Heart left ventricle (tissue), 16 donors: ENCODE results near the gene NPR3. TPM values are rescaled to one million over a fixed set of nuclear protein-coding genes. Genes with fewer than 3 reads are reported as not detected.

ENCODE experiments used
- ATAC-seq, 4 donors: fragments of 200-7000 bp; cut with Tn5 transposase; one replicate each; pipeline ENCODE4 v1.9.1; 2020 to 2022; ENCODE audit warnings: moderate library complexity in 4 of 4, mild to moderate bottlenecking in 3 of 4, moderate number of reproducible peaks in 1 of 4
- DNase-seq, 5 donors: peaks; one replicate each; pipeline ENCODE4 v3.0.0-alpha.2; 2020
- H3K27ac ChIP-seq, 12 donors: fragments of 200-600 bp; sonication (generic) in 4 of 12; one replicate each; pipeline versions ENCODE4 v1.5.0 to v1.8.0; 2016 to 2022; ENCODE audit warnings: mild to moderate bottlenecking in 2 of 12
- H3K27me3 ChIP-seq, 9 donors: fragments of 200-600 bp; sonication (generic) in 2 of 9; one replicate each; pipeline versions ENCODE4 v1.5.1 to v1.8.0; 2016 to 2022; ENCODE audit warnings: mild to moderate bottlenecking in 3 of 9
- H3K36me3 ChIP-seq, 9 donors: fragments of 200-600 bp; sonication (generic) in 2 of 9; one replicate each; pipeline versions ENCODE4 v1.5.0 to v1.8.0; 2018 to 2022; ENCODE audit warnings: mild to moderate bottlenecking in 2 of 9
- H3K4me1 ChIP-seq, 12 donors: fragments of 200-600 bp; sonication (generic) in 4 of 12; one replicate each; pipeline versions ENCODE4 v1.5.0 to v1.8.0; 2016 to 2022; ENCODE audit warnings: mild to moderate bottlenecking in 3 of 12
- H3K4me3 ChIP-seq, 12 donors: fragments of 200-600 bp; sonication (generic) in 4 of 12; one replicate each; pipeline versions ENCODE4 v1.5.0 to v1.8.0; 2017 to 2022; ENCODE audit warnings: mild to moderate bottlenecking in 9 of 12, moderate library complexity in 4 of 12
- H3K9me3 ChIP-seq, 12 donors: fragments of 200-600 bp; sonication (generic) in 4 of 12; one replicate each; pipeline versions ENCODE4 v1.5.0 to v1.8.0; 2016 to 2022; ENCODE audit warnings: mild to moderate bottlenecking in 1 of 12
- POLR2A ChIP-seq, 2 donors: fragments of 450-650 bp; IDR thresholded peaks; one replicate each; pipeline ENCODE4 v1.6.1; 2017; ENCODE audit warnings: antibody characterized with exemption in 2 of 2, mild to moderate bottlenecking in 2 of 2, moderate library complexity in 2 of 2
- WGBS, 4 donors: extraction: QIAGEN DNeasy Blood & Tissue Kit in 2 of 4; methylation state at CpG; one replicate each; pipeline versions ENCODE4 v1.1.5 to v1.1.7; 2013 to 2018; 5-methylcytosine and 5-hydroxymethylcytosine counted together
- intact Hi-C, 10 donors: fragments of 100-400 bp; cut with DNase I; formaldehyde crosslinking; loops; one replicate each; pipeline versions ENCODE4 v1.11.1 to v1.14.2; 2022
- polyA plus RNA-seq, 2 donors: library from polyadenylated mRNA; stranded (reverse); fragments of 200-250 nt; gene quantifications; one replicate each; pipeline ENCODE4 v1.2.3, GENCODE V29; 2013
- total RNA-seq, 9 donors: library from RNA; depleted of rRNA in 2 of 9; stranded (reverse); fragments of >200 nt in 2 of 9; fragmentation: NEBNext Ultra II Directional in 3 of 9; extraction: Animal tissue kit (Norgen Biotek cat#: 25700) in 3 of 9; gene quantifications; one replicate each; pipeline versions ENCODE4 v1.1.0 to v1.2.4, GENCODE V29; 2016 to 2023
- TF ChIP-seq, protein P1 (sequence below), 12 donors: fragments of 200-600 bp; sonication (generic) in 4 of 12; IDR thresholded peaks; one replicate each; pipeline versions ENCODE4 v1.5.0 to v1.8.0; 2018 to 2022; ENCODE audit warnings: antibody characterized with exemption in 12 of 12, mild to moderate bottlenecking in 5 of 12
- donor health status: ischemic (EF 13 %, LVEDD 7.1; RV severe dilation, severe dysfunction).
- donor health status: healthy with polysubstance abuse.
- donor health status: DM: no; HTN: yes; CAD: no.
- donor health status: DM: no; HTN: no; CAD: no.
- donor health status: ischemic (EF 25% LVEDD 6.9; RV normal size, moderate dysfunction).
- donor health status: ischemic (EF 25% LVEDD 5.7; RV mildly dilated, moderate dysfunction).
- donor health status: healthy.
- donor health status: DM: yes; HTN: yes; CAD: no.
- donor health status: ischemic (EF 35%, LVEDD 5.7; RV mildly dilated, moderate dysfunction).
- donor health status: nonischemic (EF 11% LVEDD 7.7; RV severe dilation, severe dysfunction).
- donor health status: DM: yes; HTN: yes; CAD: no.
- donor health status: PGD.
- donor health status: ischemic (EF 29% LVEDD 5.4; RV normal size, mild dysfunction).
- donor health status: nonischemic (EF 23%, LVEDD 6.1; RV moderate dilation, normal function).

NPR3 gene
- total and polyA plus RNA-seq, 11 donors: 8.8 to 127 (median 32.7) TPM

DNA sequence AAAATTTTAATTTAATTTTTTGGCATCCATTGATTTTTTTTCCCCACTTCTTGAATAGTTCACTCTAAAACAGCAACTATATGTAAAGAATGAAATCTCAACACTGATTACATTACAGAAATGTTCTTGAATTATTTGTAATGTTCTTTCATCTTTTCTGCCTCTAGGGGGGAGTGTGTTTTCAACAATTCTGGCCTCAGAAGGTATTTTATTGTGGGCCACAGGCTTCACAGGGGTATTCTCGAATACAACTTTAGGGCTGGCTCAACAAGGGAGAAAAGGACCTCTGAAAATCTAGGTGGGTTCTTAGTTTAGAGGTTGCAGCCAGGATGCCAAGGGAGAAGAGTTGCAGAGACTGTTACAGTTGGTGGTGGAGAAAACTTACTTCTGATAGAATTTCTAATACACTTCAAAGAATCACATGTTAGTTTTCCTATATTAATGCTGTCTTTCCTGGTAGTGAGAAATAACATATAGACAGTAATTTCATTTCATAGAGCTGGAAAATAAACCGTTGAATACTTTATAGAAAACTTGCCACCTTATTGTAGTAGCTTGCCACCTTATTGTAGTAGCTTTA lies 3.6 kb upstream of the NPR3 start:
- WGBS, 4 donors: 31 to 41% (median 36%) methylated on average over 2 of the region's 2 CpGs
- H3K27me3 ChIP-seq: peaks cover 0 to 38% (median 0%) of the 10 kb centered on the region in 9 donors
- no peak overlapping the region for H3K4me3 ChIP-seq
- ATAC-seq: no peak
- no peak for DNase-seq
- intact Hi-C loops: loop anchor here in 9 of 10 donors (5.0 to 10.0 kb wide), 13 partner anchors 137 to 720 kb away; no protein-coding TSS in a partner anchor
- H3K4me1 ChIP-seq: peaks cover 0 to 31% (median 6%) of the 10 kb centered on the region in 12 donors
- no peak for TF ChIP-seq POLR2A (IDR thresholded peaks at IDR 0.05)
- TF ChIP-seq, protein P1, sequence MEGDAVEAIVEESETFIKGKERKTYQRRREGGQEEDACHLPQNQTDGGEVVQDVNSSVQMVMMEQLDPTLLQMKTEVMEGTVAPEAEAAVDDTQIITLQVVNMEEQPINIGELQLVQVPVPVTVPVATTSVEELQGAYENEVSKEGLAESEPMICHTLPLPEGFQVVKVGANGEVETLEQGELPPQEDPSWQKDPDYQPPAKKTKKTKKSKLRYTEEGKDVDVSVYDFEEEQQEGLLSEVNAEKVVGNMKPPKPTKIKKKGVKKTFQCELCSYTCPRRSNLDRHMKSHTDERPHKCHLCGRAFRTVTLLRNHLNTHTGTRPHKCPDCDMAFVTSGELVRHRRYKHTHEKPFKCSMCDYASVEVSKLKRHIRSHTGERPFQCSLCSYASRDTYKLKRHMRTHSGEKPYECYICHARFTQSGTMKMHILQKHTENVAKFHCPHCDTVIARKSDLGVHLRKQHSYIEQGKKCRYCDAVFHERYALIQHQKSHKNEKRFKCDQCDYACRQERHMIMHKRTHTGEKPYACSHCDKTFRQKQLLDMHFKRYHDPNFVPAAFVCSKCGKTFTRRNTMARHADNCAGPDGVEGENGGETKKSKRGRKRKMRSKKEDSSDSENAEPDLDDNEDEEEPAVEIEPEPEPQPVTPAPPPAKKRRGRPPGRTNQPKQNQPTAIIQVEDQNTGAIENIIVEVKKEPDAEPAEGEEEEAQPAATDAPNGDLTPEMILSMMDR (IDR thresholded peaks at IDR 0.05): peak; percentile 2 to 56 (median 46)
- H3K36me3 ChIP-seq: no peaks in the 10 kb centered on the region
- H3K9me3 ChIP-seq: no peaks in the 10 kb centered on the region
- no peak overlapping the region for H3K27ac ChIP-seq

DNA sequence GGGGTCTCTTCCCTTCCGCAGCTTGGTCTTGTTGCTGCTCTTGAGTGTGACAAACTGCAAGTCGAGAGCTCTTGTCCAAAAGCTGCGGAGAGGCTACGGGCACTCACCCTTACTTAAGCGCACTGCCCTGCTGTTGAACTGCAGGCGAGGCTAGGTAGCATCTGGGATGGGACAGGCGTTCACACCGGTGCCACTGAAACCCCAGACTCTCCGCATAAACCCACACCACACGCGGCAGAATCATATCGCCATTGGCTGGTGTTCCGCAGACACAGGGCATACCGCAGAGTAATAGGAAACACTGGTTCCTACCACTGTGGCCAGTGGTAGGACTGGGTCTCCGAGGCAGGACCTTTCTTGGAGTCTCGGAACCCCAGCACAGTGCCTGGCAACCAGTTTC lies 2.2 kb upstream of the NPR3 start:
- no peak for TF ChIP-seq POLR2A (IDR thresholded peaks at IDR 0.05)
- TF ChIP-seq, protein P1 (IDR thresholded peaks at IDR 0.05): no peak
- no peaks in the 10 kb centered on the region for H3K36me3 ChIP-seq
- WGBS, 4 donors: 73 to 84% (median 78%) methylated on average over 10 to 16 of the region's 16 CpGs
- H3K4me1 ChIP-seq: peaks cover 0 to 44% (median 14%) of the 10 kb centered on the region in 12 donors
- DNase-seq: no peak
- no peak for ATAC-seq
- intact Hi-C loops: loop anchor here in 9 of 10 donors (5.0 to 10.0 kb wide), 13 partner anchors 136 to 718 kb away; no protein-coding TSS in a partner anchor
- no peaks in the 10 kb centered on the region for H3K9me3 ChIP-seq
- peak overlapping the region in 2 of 12 donors; percentile 88 to 97 for H3K27ac ChIP-seq
- H3K27me3 ChIP-seq: peaks cover 0 to 52% (median 0%) of the 10 kb centered on the region in 9 donors
- H3K4me3 ChIP-seq: peak overlapping the region in 1 of 12 donors; percentile 66

DNA sequence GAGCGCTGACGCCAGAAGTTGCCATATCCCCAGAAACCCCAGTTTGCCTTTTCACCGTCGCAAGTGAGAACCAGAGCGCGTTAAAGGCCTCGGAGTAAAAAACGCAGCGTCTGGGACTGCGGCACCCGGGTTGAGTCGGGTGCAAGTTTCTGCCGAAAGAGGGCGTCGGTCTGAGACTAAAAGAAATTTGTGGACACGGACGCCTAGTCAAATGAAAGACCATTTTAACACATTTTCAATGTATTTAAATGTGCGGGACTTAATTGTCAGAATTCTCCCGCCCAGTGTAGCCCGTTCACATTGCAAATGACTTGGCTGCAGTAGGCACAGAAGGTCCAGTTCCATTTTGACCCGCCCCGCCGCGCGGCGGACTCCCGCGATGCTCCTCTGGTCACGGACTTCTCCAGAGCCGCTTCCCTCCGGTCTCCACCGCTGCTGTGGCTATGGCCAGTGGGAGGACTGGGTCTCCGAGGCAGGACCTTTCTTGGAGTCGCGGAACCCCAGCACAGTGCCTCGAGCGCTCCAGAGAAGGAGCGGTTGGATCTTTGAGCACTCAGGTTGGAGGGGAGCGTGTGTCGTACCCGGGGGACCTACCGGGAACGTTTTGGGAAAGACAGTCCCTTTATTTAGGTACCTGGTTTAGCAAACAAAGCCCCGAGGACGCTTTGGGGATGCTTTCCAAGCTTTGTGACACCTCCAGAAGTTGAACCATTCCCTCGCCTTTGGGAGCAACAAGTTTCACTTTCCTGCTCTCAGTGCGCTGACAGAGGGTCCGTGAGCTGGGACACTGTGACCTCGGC lies 1.2 kb upstream of the NPR3 start:
- TF ChIP-seq, protein P1 (IDR thresholded peaks at IDR 0.05): peak; percentile 40 to 84 (median 64)
- peak in 1 of 2 donors; percentile 14 for TF ChIP-seq POLR2A (IDR thresholded peaks at IDR 0.05)
- peak overlapping the region; percentile 52 to 80 (median 62) for H3K4me3 ChIP-seq
- H3K4me1 ChIP-seq: peaks cover 0 to 48% (median 18%) of the 10 kb centered on the region in 12 donors
- peaks cover 0 to 62% (median 0%) of the 10 kb centered on the region in 9 donors for H3K27me3 ChIP-seq
- DNase-seq (peak; percentile 58 to 78 (median 71)), ATAC-seq (peak; percentile 51 to 58 (median 56))
- no peaks in the 10 kb centered on the region for H3K9me3 ChIP-seq
- 0 to 1% (median 1%) methylated on average over 39 to 49 of the region's 49 CpGs for WGBS, 4 donors
- intact Hi-C loops: loop anchor here (2.0 to 10.0 kb wide), 18 partner anchors 135 to 717 kb away; no protein-coding TSS in a partner anchor
- H3K36me3 ChIP-seq: no peaks in the 10 kb centered on the region
- H3K27ac ChIP-seq: peak overlapping the region; percentile 58 to 97 (median 85)

DNA sequence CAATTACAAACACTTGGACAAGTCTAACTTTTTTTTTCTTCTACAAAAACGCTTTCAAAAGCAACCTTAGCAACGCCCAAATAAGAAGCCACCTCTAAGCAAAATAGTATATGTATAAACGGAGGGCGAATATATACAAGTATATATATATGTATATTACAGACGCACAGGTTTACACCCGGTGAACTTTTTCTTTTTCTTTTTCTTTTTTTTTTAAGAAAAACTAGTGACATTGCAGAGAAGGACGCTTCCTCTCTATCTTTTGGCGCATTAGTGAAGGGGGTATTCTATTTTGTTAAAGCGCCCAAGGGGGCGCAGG lies 200 bp downstream of the NPR3 start:
- intact Hi-C loops: loop anchor here in 7 of 10 donors (2.0 to 10.0 kb wide), 10 partner anchors 133 to 711 kb away; no protein-coding TSS in a partner anchor
- 1 to 2% (median 1%) methylated on average over 10 of the region's 10 CpGs for WGBS, 4 donors
- Histone ChIP-seq H3K27ac (peak overlapping the region in 10 of 12 donors; percentile 42 to 97 (median 87)), H3K4me1 (peaks cover 0 to 48% (median 19%) of the 10 kb centered on the region in 12 donors), H3K4me3 (peak overlapping the region; percentile 19 to 80 (median 62)), H3K27me3 (peaks cover 0 to 62% (median 0%) of the 10 kb centered on the region in 9 donors), H3K36me3 (peaks cover 0 to under 1% (median 0%) of the 10 kb centered on the region in 9 donors), H3K9me3 (no peaks in the 10 kb centered on the region)
- no peak for ATAC-seq
- DNase-seq: no peak
- no peak for TF ChIP-seq POLR2A (IDR thresholded peaks at IDR 0.05)
- TF ChIP-seq, protein P1 (IDR thresholded peaks at IDR 0.05): no peak
